C4-2B (cell line): ENCODE results near the gene FKBP8.

Experiments used
- H3K27ac ChIP-seq: fragments of 450-650 bp; 2 replicates; pipeline ENCODE4 v1.5.1; 2017
- ZFX ChIP-seq: fragments of 450-650 bp; IDR thresholded peaks from 2 replicates; pipeline ENCODE4 v1.6.1; 2017
- TF ChIP-seq, protein P1 (sequence below): fragments of 450-650 bp; conservative IDR thresholded peaks from 2 replicates; pipeline ENCODE4 v1.5.1; 2017; ENCODE audit warnings: mild to moderate bottlenecking

Gene FKBP8

DNA sequence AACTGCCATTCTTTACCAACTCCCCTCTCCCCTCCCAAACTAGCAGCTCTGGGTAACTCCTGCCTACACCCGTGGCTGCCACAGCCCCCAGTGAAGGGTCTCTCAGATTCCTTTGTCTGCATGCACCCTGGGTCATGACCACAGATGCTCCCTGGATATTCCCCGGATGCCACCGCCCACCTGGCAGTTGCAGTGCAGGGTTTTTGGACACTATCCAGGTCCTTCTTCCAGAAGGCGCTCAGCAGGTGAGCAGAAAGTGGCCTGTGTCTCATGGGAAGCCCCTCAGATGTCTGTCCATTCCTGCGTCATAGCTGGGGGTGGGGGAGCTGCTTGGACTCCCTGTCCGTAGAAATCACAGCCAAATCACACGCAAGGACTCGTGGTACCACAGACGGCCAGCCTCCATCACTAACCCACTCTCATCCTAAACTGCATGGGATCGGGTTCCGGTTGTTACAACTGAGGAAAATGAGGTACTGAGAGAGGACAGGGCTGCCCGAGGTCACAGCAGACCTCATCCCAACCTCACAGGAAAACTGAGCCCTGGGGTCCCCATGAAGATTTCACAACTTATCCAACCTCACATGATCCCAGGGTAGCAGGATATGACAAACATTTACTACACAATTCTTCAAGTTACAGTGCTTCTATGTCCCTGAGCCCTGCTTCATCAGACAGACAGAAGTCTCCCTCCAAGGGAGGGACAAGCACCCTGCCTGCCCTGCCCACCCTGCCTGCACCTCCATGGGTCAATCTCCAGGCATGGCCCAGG lies 60.1 kb downstream of the FKBP8 start:
- no peak overlapping the region for H3K27ac ChIP-seq
- TF ChIP-seq, protein P1, sequence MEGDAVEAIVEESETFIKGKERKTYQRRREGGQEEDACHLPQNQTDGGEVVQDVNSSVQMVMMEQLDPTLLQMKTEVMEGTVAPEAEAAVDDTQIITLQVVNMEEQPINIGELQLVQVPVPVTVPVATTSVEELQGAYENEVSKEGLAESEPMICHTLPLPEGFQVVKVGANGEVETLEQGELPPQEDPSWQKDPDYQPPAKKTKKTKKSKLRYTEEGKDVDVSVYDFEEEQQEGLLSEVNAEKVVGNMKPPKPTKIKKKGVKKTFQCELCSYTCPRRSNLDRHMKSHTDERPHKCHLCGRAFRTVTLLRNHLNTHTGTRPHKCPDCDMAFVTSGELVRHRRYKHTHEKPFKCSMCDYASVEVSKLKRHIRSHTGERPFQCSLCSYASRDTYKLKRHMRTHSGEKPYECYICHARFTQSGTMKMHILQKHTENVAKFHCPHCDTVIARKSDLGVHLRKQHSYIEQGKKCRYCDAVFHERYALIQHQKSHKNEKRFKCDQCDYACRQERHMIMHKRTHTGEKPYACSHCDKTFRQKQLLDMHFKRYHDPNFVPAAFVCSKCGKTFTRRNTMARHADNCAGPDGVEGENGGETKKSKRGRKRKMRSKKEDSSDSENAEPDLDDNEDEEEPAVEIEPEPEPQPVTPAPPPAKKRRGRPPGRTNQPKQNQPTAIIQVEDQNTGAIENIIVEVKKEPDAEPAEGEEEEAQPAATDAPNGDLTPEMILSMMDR: no peak
- TF ChIP-seq ZFX: no peak
